VCaP (cell line): ENCODE data around the gene TNS1.

Experiments
- H3K27ac ChIP-seq: fragments of 450-650 bp; 2 replicates; pipeline ENCODE4 v1.5.1; 2017
- CTCF ChIP-seq: fragments of 450-650 bp; conservative IDR thresholded peaks from 2 replicates; pipeline ENCODE4 v1.5.1; 2017; ENCODE audit warnings: mild to moderate bottlenecking, moderate library complexity

Gene TNS1

GRCh38 chr2:217987391-217987790 lies 15.4 kb downstream of the TNS1 start:
- no peak for TF ChIP-seq CTCF
- peak overlapping the region; percentile 76 for H3K27ac ChIP-seq

- no peak for TF ChIP-seq CTCF
- no peak overlapping the region; the same call in 1 of the 2 replicates for H3K27ac ChIP-seq
These were observed 16.4 kb downstream of the TNS1 start for GRCh38 chr2:217986256-217986961.

GRCh38 chr2:217983276-217984233 lies 19.2 kb downstream of the TNS1 start:
- TF ChIP-seq CTCF, result no peak
- H3K27ac ChIP-seq, result no peak overlapping the region

- no peak overlapping the region for H3K27ac ChIP-seq
- TF ChIP-seq CTCF, result no peak
These were observed 20.8 kb downstream of the TNS1 start for GRCh38 chr2:217981971-217982370.

- H3K27ac ChIP-seq, result no peak overlapping the region
- TF ChIP-seq CTCF, result no peak
These were observed 21.6 kb downstream of the TNS1 start for GRCh38 chr2:217981084-217981730.

GRCh38 chr2:217980591-217980990 lies 22.2 kb downstream of the TNS1 start:
- no peak for TF ChIP-seq CTCF
- no peak overlapping the region for H3K27ac ChIP-seq

GRCh38 chr2:217980036-217980435 lies 22.8 kb downstream of the TNS1 start:
- H3K27ac ChIP-seq, result no peak overlapping the region
- TF ChIP-seq CTCF, result no peak
